Neutrophil (primary cell): ENCODE measurements around the gene SYTL2.

Experiments
- H3K27ac ChIP-seq: fragments of 200-600 bp; sonication (generic); 2 replicates; pipeline ENCODE4 v1.5.1; 2016; ENCODE audit warnings: mild to moderate bottlenecking, moderate library complexity
- H3K27me3 ChIP-seq: fragments of 200-600 bp; sonication (generic); 2 replicates; pipeline ENCODE4 v1.6.0; 2016; ENCODE audit warnings: mild to moderate bottlenecking
- H3K36me3 ChIP-seq: fragments of 200-600 bp; sonication (generic); 2 replicates; pipeline ENCODE4 v1.5.1; 2017
- H3K4me1 ChIP-seq, 2 experiments: fragments of 200-600 bp in 1 of 2; sonication (generic) in 1 of 2; 1 replicate in 1 of 2; 2 replicates in 1 of 2; pipeline versions ENCODE4 v1.5.1 to v1.6.1; 2013 to 2016; ENCODE audit warnings: low read depth in 1 of 2, low read length in 1 of 2, mild to moderate bottlenecking in 1 of 2, moderate library complexity in 1 of 2; ENCODE audit not compliant: control insufficient read depth in 1 of 2, insufficient read depth in 1 of 2
- H3K4me3 ChIP-seq, 2 experiments: fragments of 200-600 bp in 1 of 2; sonication (generic) in 1 of 2; 1 replicate in 1 of 2; 2 replicates in 1 of 2; pipeline ENCODE4 v1.5.1; 2013 to 2016; ENCODE audit warnings: low read depth in 1 of 2, low read length in 1 of 2, mild to moderate bottlenecking in 1 of 2, moderate library complexity in 1 of 2
- H3K9me3 ChIP-seq: fragments of 200-600 bp; sonication (generic); 2 replicates; pipeline ENCODE4 v1.5.1; 2016
- TF ChIP-seq, protein P1 (sequence below): fragments of 200-600 bp; sonication (generic); IDR thresholded peaks from 2 replicates; pipeline ENCODE4 v1.5.1; 2016; ENCODE audit warnings: antibody characterized with exemption

Gene SYTL2

DNA sequence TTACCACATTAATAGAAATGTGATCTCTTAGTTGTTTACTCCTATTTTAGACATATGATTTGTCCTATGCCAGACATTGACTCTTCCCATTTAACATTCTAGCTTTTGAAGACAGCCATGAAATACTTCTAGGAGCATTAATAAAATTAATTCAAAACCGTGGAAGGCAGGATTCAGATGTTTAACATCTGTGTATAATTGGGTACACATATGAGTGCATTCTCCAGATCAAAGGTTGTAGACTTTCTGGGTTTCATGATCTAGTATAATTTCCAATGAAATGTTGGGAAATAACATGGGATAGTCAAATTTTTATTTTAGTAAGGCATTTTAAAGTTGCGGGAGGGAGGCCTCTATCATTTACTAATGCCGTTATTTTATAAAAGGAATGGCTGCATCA lies 89.8 kb downstream of the SYTL2 start:
- Histone ChIP-seq H3K27me3 (no peaks in the 10 kb centered on the region), H3K4me1 (peaks cover 0 to 5% of the 10 kb centered on the region in 2 experiments), H3K4me3 (no peak overlapping the region), H3K9me3 (no peaks in the 10 kb centered on the region), H3K36me3 (no peaks in the 10 kb centered on the region), H3K27ac (no peak overlapping the region)
- TF ChIP-seq, protein P1, sequence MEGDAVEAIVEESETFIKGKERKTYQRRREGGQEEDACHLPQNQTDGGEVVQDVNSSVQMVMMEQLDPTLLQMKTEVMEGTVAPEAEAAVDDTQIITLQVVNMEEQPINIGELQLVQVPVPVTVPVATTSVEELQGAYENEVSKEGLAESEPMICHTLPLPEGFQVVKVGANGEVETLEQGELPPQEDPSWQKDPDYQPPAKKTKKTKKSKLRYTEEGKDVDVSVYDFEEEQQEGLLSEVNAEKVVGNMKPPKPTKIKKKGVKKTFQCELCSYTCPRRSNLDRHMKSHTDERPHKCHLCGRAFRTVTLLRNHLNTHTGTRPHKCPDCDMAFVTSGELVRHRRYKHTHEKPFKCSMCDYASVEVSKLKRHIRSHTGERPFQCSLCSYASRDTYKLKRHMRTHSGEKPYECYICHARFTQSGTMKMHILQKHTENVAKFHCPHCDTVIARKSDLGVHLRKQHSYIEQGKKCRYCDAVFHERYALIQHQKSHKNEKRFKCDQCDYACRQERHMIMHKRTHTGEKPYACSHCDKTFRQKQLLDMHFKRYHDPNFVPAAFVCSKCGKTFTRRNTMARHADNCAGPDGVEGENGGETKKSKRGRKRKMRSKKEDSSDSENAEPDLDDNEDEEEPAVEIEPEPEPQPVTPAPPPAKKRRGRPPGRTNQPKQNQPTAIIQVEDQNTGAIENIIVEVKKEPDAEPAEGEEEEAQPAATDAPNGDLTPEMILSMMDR = no peak

DNA sequence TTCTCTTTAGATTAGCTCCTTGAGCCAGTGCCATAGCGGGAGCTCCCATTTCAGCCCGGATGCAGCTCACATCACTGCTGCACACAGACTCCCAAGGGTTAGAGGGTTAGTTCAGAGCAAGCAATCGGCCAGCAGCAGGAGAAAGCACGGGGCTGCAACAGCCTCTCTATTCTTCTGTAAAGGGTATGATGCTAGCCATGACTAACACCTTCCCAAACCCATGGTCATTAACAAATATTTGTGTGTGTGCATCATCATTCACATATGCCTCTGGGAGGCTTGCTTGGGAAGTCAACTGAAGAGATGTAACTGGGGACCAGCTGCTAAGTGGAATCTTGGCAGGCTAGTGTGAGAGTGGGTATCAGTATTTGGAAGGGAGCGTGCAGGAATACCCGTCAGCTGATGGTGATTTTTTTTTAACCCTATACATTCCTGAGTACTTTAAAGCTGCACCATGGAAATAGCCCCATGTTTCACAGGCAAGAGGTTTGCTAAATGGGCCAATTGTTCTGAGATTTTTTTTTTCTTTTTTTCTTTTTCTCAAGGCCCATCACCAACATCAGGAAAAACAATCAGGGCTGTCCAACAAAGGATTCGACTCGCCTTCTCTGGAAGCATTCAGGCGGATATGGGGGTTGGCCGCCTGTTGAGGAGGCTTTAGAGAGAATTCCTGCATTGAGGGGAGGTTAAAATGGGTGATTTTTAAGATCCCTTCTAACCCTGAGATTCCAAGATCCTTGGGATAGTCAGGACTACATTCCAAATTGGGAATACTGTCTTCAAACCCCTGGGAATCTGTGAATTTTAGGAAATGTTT lies 91.7 kb downstream of the SYTL2 start:
- Histone ChIP-seq H3K4me3 (no peak overlapping the region), H3K27ac (no peak overlapping the region), H3K27me3 (no peaks in the 10 kb centered on the region), H3K36me3 (no peaks in the 10 kb centered on the region), H3K4me1 (no peaks in the 10 kb centered on the region), H3K9me3 (no peaks in the 10 kb centered on the region)
- TF ChIP-seq, protein P1 = no peak

DNA sequence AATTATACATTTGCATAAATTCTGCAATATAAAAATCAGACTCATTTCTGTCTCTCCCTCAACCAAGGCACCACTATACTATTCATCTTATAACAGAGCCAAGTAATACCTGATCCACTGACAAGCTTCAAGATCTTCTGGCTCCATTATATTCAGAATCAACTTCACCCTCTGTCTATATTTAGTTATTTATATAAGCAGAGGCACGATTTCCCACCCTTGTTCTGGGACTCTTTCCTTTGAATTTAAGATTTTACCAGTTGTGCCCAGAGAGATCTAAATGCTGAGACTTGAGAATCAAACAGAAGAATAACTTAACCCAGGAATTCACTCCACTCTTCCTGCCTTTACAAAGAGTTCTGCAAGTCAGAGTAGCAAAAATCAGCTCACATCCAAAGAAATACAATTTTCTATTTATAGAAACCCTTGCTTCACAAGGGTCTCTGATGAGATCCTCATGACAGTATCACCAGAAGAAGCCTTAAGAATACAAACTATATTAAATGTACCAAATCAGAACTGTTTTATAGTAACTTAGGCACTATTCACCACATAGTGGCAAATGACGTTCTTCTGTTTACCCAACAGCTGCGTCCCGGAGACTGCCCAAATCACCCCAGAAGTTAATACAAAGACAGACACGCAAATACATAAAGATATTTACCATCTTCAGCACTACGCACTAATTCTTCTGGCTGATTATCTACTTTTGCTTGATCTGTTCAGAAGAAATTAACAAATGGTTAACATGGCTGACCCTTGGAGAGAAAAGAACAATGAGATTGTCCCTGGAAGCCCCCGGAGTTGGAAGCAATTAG lies 92.6 kb downstream of the SYTL2 start:
- Histone ChIP-seq H3K36me3 (no peaks in the 10 kb centered on the region), H3K4me3 (no peak overlapping the region)

DNA sequence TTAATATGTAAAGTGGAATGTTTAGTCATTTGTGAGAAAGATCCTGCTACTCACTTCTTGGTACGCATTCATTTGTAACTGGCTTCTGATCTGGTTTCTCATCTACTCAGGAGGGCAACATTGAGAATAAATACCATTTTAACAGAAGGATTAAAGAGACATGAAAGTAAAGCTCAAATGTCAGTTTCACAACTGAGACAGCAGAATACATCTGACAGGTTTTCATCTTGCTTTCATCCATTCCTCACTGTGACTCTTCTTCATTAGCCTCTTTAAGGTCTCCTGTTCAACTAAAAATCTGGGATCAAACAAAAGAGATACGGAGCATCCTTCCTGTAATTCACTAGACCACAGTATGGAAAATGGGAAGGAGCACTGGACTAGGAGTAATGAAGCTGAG lies 93.5 kb downstream of the SYTL2 start:
- H3K27ac ChIP-seq = no peak overlapping the region
- H3K36me3 ChIP-seq = no peaks in the 10 kb centered on the region
- H3K4me3 ChIP-seq = no peak overlapping the region
- TF ChIP-seq, protein P1 = no peak
- H3K9me3 ChIP-seq = no peaks in the 10 kb centered on the region
- H3K4me1 ChIP-seq = no peaks in the 10 kb centered on the region
- H3K27me3 ChIP-seq = no peaks in the 10 kb centered on the region

More for the DNA sequence above, 92.6 kb downstream of the SYTL2 start:
- TF ChIP-seq, protein P1 = no peak
- Histone ChIP-seq H3K27me3 (no peaks in the 10 kb centered on the region), H3K4me1 (no peaks in the 10 kb centered on the region), H3K9me3 (no peaks in the 10 kb centered on the region), H3K27ac (no peak overlapping the region)

DNA sequence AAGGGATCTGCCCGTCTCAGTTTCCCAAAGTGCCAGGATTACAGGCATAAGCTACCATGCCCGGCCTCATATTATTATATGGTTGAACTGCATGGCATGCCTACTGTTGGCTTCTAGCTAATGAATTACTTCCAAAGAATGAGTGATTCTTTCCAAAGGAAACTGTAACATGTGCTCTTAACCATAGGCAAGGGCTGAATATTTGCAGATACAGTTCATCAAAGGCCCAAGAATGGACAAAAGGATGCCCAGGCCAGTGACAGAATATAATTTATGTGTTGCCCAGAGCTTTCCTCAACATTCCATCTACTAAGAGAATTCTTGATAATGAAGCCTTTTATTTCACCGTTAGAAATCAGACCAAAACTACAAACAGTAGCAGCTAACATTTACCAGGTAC lies 98.0 kb downstream of the SYTL2 start:
- TF ChIP-seq, protein P1 = no peak
- Histone ChIP-seq H3K4me1 (no peaks in the 10 kb centered on the region), H3K4me3 (no peak overlapping the region), H3K9me3 (no peaks in the 10 kb centered on the region), H3K27me3 (no peaks in the 10 kb centered on the region), H3K27ac (no peak overlapping the region), H3K36me3 (no peaks in the 10 kb centered on the region)
